ENCODE data around the gene AQP12A. TPM values are rescaled to one million over a fixed set of nuclear protein-coding genes. Genes with fewer than 3 reads are reported as not detected.
"Not testable (repeated sequence)": the region's sequence is repeated elsewhere in the genome, so short reads cannot be mapped to it uniquely, and the experiment has no call there.

Gene AQP12A
- not detected for total RNA-seq

- not testable (repeated sequence) for DNase-seq
Observed at GRCh38 chr2:240691631-240692420, at the start of gene AQP12A. TSS of gene AQP12A (plus strand) at chr2:240691866. CDS start at chr2:240691914, 48 bp downstream.

GRCh38 chr2:240642061-240642805 lies 49.4 kb upstream of the AQP12A start:
- no peak for DNase-seq

- DNase-seq: no peak
Observed at GRCh38 chr2:240642806-240643092, 48.9 kb upstream of the AQP12A start.

- no peak for DNase-seq
Observed at GRCh38 chr2:240643093-240643810, 48.4 kb upstream of the AQP12A start.

GRCh38 chr2:240643811-240644150 lies 47.9 kb upstream of the AQP12A start:
- DNase-seq: no peak

- DNase-seq: no peak
Observed at GRCh38 chr2:240644171-240644651, 47.5 kb upstream of the AQP12A start.

GRCh38 chr2:240644859-240645301 lies 46.8 kb upstream of the AQP12A start:
- DNase-seq: no peak

GRCh38 chr2:240645346-240645745 lies 46.3 kb upstream of the AQP12A start:
- DNase-seq: no peak

GRCh38 chr2:240645801-240646175 lies 45.9 kb upstream of the AQP12A start:
- DNase-seq: no peak

GRCh38 chr2:240646176-240646899 lies 45.3 kb upstream of the AQP12A start:
- DNase-seq: no peak

GRCh38 chr2:240646900-240647502 lies 44.7 kb upstream of the AQP12A start:
- DNase-seq: no peak

GRCh38 chr2:240647503-240648154 lies 44.0 kb upstream of the AQP12A start:
- no peak for DNase-seq

- DNase-seq: no peak
Observed at GRCh38 chr2:240648155-240648649, 43.5 kb upstream of the AQP12A start.

- DNase-seq: no peak
Observed at GRCh38 chr2:240648650-240649275, 42.9 kb upstream of the AQP12A start.

GRCh38 chr2:240649331-240649730 lies 42.3 kb upstream of the AQP12A start:
- no peak for DNase-seq

GRCh38 chr2:240650254-240650965 lies 41.3 kb upstream of the AQP12A start:
- DNase-seq: no peak

GRCh38 chr2:240651185-240651584 lies 40.5 kb upstream of the AQP12A start:
- DNase-seq: no peak

- no peak for DNase-seq
Observed at GRCh38 chr2:240655931-240656886, 35.5 kb upstream of the AQP12A start.

GRCh38 chr2:240659883-240660282 lies 31.8 kb upstream of the AQP12A start:
- DNase-seq: not testable (repeated sequence)

All from skin of body (tissue), 2 donors.